Gastroesophageal sphincter (tissue), 2 donors: ENCODE results near the gene BRD7.

Experiments
- POLR2A ChIP-seq, 2 donors: fragments of 450-650 bp; IDR thresholded peaks; one replicate each; pipeline ENCODE4 v1.6.1; 2017; ENCODE audit warnings: antibody characterized with exemption in 2 of 2, mild to moderate bottlenecking in 2 of 2, moderate library complexity in 1 of 2
- POLR2AphosphoS5 ChIP-seq: sonication (generic); formaldehyde crosslinking; IDR thresholded peaks from one replicate; pipeline ENCODE4 v1.6.1; 2017; ENCODE audit warnings: antibody characterized with exemption

DNA sequence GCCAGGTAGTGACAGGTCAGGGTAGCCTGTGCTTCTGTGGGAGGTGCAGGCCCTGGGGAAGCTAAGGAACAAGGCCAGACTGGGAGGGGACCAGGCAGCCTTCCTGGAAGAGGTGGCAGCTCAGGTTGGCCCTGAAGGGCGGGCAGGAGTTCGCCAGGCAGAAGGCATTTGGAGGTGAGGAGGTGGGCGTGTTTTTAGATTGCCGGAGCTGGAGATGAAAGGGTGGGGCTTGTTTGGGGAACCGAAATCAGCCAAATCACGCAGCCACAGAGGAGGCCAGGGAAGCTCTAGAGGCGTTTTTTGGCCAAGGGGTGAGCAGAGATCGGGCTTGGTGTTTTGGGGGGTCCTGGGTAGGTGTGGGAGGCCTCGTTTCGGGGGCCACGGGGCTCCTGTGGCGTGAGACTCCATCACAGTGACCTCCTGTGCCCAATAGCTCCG is 94.9 kb downstream of the BRD7 start:
- no peak for TF ChIP-seq POLR2A (IDR thresholded peaks at IDR 0.05)
- TF ChIP-seq POLR2AphosphoS5 = no peak
